Renal pelvis (tissue), 4 donors: ENCODE measurements around the gene MCM3AP. TPM values are rescaled to one million over a fixed set of nuclear protein-coding genes. Genes with fewer than 3 reads are reported as not detected.
"Not testable (repeated sequence)": the region's sequence is repeated elsewhere in the genome, so short reads cannot be mapped to it uniquely, and the experiment has no call there.

Experiments used
- DNase-seq: peaks from one replicate; pipeline ENCODE4 v3.0.0-alpha.2; 2013
- polyA plus RNA-seq, 3 donors: library from polyadenylated mRNA; unstranded; fragments of 120-200 nt; gene quantifications; one replicate each; pipeline ENCODE4 v1.2.1, GENCODE V29; 2013; ENCODE audit not compliant: insufficient read length in 3 of 3

MCM3AP gene
- polyA plus RNA-seq, 3 donors = 79.3 to 114 (median 105) TPM

DNA sequence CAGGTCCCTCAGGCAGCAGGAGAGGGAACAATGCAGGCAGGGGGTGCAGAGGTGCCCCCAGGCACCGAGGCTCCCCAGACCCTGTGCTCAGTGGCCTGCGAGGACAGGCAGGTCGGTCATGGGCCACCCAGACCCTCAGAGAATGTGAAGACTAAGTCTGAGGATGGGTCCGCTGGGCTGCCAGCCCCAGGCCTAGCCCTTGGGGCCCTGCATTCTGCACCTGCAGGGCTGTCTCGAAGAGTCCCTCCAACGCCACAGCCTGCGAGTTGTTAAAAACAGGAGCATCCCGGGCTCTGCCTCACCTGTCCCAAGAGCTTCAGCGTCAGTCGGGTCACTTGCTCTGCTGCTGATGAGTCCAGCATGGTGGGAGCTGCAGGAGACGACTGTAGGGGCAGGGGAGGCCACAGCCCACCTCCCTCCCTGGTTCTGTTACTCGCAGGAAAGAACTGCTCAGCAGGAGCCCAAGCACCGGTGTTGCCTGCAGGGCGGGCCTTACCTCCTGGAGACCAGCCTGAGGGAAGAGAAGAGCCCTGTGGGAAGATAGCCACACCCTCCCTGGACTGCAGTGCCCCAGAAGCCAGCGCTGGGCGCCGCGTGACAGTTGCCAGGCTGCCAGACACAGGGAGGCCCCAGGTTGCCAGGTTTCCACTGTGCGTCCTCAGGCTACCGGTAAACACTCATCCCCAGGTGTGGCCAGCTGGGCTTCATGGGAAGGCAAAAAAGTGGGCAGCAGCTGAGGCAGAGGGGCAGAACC, 32.5 kb upstream of the MCM3AP start:
- no peak for DNase-seq

DNA sequence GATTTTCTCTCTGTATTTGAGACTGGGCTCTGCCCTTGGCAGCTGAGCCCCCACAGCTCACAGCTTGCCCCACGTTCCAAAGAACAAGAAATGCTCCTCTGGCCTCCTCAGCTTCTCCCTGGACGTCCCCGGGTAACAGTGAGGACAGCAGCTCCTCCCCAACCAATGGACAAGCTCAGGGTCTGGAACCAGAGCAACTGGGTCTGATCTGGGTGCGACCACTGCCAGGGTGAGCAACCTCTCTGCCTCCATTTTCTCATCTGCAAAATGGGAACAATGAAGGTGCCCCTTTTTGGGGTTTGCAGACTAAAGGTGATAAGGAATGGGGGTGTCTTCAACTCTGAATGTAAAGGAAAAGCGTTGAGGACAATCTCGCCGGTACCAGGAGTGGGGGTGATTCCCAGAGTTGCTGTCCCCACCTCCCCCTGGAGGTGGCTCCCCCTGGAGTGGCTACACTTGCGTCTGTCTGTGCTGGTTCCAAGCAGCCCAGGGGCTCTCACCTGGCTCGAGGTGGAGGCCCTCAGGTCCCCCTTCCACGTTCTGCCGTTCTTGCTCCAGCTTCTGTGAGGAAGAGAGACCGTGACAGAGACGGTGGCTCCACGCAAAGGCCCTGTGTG, 31.4 kb upstream of the MCM3AP start:
- no peak for DNase-seq

DNA sequence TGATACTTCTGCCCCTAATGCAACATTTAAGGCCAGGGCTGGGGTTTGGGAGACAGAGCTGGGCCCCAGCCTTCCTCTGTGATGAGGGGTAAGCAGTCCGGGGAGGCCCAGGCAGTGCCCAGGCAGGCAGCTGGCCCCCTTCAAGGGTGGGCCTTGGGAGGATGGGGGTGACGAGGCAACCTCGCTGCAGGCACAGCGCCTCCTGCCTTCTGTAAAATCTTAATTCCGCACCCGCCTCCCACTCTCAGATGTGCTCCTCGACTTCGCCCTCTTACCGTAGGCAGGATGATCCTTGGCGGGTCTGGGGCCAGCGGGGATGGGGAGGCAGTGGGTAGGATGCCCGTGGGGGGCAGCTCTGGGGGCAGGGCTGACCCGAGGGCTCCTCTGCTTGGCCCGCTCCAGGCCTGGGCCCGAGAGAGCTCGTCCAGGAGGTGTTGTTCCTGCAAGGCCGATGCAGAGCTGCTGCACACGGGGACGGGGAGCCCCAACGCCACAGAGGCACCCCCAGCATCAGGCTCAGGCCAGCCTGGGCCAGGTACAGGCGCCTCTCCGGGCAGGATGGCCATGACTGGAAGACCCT, 29.1 kb upstream of the MCM3AP start:
- no peak for DNase-seq

GRCh38 chr21:46312949-46313348, 27.5 kb upstream of the MCM3AP start:
- DNase-seq = no peak

- DNase-seq = no peak
These were observed 26.2 kb upstream of the MCM3AP start for GRCh38 chr21:46311568-46311967.

DNA sequence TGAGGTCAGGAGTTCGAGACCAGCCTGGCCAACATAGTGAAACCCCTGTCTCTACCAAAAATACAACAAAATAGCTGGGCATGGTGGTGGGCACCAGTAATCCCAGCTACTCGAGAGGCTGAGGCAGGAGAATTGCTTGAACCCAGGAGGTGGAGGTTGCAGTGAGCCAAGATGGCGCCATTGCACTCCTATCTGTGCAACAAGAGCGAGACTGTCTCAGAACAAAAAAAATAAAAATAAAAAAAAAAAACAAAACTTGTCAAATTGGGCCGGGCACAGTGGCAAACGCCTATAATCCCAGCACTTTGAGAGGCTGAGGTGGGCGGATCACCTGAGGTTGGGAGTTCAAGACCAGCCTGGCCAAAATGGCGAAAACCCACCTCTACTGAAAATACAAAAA, 24.8 kb upstream of the MCM3AP start:
- DNase-seq = not testable (repeated sequence)

GRCh38 chr21:46308431-46308830, 23.0 kb upstream of the MCM3AP start:
- DNase-seq = no peak

GRCh38 chr21:46307625-46308024, 22.2 kb upstream of the MCM3AP start:
- no peak for DNase-seq

DNA sequence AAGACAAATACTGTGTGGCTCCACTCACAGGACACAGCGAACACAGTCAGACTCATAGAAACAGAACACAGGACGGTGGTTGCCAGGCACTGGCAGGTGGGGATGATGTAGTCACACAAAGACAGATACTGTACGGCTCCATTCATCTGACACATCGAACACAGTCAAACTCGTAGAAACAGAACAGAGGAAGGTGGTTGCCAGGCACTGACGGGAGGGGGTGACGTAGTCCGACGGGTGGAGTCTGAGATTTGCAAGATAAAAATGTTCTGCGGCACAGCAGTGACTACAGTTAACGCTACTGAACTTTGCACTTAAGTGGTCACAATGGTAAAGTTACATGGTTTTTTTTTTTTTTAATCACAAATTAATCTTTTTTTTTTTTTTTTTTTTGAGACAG, 19.5 kb upstream of the MCM3AP start:
- no peak for DNase-seq

DNA sequence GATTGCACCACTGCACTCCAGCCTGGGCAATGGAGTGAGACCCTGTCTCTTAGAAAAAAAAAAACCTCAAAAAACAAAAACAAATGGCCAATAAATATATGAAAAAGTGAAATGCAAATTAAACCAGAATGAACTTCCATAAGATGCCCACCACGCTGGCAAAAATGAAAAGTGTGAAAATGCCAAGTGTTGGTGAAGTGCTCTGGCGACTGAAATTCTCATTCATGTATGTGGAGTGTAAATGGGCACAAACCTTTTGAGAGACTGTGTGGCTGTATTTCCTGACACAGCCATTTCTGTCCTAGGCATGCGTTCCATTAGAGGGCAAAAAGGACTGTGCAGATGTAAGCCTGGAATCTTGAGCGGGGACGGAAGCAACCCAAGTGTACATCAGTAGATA, 19.0 kb upstream of the MCM3AP start:
- DNase-seq = no peak

- DNase-seq = no peak
These were observed 16.3 kb upstream of the MCM3AP start for GRCh38 chr21:46301759-46302158.

GRCh38 chr21:46299167-46299566, 13.8 kb upstream of the MCM3AP start:
- DNase-seq = no peak

DNA sequence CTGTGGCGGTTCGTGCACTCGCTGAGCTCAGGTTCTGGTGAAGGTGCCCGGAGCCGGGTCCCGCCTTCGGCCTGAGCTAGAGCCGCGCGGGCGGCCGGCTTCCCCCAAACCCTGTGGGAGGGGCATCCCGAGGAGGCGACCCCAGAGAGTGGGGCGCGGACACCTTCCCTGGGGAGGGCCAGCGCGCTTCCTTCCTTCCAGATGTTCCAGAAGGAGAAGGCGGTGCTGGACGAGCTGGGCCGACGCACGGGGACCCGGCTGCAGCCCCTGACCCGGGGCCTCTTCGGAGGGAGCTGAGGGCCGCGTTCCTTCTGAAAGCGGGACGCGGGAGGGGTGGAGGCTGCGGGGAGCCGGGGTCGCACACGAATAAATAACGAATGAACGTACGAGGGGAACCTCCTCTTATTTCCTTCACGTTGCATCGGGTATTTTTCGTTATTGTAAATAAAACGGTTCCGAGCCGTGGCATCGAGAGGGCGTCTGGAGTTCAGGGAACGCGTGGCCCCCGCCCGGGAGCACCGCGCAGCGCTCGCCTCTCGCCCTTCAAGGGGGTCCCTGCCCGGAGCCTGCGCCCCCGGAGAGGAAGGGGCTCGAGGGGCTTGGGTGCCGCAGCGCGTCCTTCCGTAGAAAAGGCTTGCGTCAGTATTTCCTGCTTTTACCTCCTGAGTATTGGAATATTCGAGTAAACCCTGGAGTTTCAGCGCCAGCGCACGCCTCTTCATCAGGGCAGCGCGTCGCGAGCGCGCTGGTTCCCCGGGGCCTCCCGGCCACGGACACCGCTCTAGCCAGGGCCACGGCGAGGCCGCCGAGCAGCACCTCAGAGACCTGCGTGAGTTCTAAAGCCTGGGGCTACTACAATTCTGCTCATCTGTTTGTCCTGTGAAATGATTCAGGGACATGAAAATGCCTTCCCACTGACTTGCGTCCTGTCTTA, 12.2 kb upstream of the MCM3AP start:
- DNase-seq = peak; percentile 38

DNA sequence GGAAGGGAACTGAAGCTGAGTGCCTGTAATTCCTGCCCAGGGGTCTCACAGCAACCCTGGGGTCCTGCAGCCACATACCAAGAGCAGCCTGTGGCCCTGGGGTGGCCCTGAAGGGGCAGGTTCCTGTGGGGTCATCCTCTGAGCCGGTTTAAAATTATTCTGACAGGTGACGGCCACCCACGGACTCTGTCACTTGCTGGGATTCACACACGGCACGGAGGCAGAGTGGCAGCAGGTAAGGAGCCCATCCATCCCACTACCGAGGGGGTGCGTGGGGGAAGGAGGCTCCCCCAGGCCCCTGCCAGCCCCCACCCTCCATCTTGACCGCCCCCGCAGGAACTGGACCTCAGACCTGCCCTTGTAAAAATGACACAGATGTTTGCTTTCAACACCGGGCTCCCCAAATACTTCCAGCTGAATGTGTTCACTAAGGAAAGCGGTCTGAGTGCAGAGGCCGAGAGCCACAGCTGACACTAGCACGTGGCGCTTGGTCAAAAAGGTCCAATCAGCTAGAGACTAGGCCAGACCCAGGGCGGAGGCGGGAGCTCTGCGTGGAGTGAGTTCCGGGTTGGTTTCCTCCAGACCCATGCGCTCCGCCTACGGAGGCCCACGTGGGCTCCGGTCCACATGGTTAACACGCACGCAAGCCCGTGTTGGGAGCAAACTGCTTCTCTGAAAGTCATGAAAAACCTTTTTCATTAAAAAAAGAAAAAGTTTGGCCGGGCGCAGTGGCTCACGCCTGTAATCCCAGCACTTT, 10.8 kb upstream of the MCM3AP start:
- peak; percentile 74 for DNase-seq

- no peak for DNase-seq
These were observed 9.9 kb upstream of the MCM3AP start for GRCh38 chr21:46295177-46295770.

- DNase-seq = no peak
These were observed 9.3 kb upstream of the MCM3AP start for GRCh38 chr21:46294647-46295176.

GRCh38 chr21:46291561-46291960, 6.2 kb upstream of the MCM3AP start:
- no peak for DNase-seq

- DNase-seq = no peak
These were observed 4.3 kb upstream of the MCM3AP start for GRCh38 chr21:46289655-46290179.

- no peak for DNase-seq
These were observed 2.1 kb upstream of the MCM3AP start for GRCh38 chr21:46287541-46287940.

GRCh38 chr21:46286648-46287002, 1.2 kb upstream of the MCM3AP start:
- no peak for DNase-seq
